CD14-positive monocyte (primary cell): ENCODE results near the gene RAI1. TPM values are rescaled to one million over a fixed set of nuclear protein-coding genes. Genes with fewer than 3 reads are reported as not detected.

Experiments
- DNase-seq, 3 donors: peaks; one replicate each; pipeline ENCODE4 v3.0.0-alpha.2; 2011 to 2022
- H2AFZ ChIP-seq: 2 replicates; pipeline ENCODE4 v1.6.0; 2012; ENCODE audit warnings: mild to moderate bottlenecking, low read depth, low read length, inconsistent platforms; ENCODE audit not compliant: insufficient read depth, poor library complexity, severe bottlenecking
- H3K27ac ChIP-seq, 2 donors: 1 replicate in 1 of 2; 2 replicates in 1 of 2; pipeline ENCODE4 v1.5.1; 2012 to 2013; ENCODE audit warnings: low read length in 2 of 2, control low read depth in 1 of 2, inconsistent platforms in 1 of 2, low read depth in 1 of 2, mild to moderate bottlenecking in 1 of 2
- H3K27me3 ChIP-seq, 2 donors: one replicate each; pipeline versions ENCODE4 v1.6.0 to v1.6.1; 2011 to 2013; ENCODE audit warnings: low read length in 2 of 2; ENCODE audit not compliant: control insufficient read depth in 2 of 2, insufficient read depth in 2 of 2
- H3K36me3 ChIP-seq, 2 donors: replicated peaks in 1 of 2; 1 replicate in 1 of 2; 2 replicates in 1 of 2; pipeline versions ENCODE4 v1.5.1 to v1.6.1; 2012 to 2013; ENCODE audit warnings: low read length in 2 of 2, control low read depth in 1 of 2, inconsistent platforms in 1 of 2, mild to moderate bottlenecking in 1 of 2; ENCODE audit not compliant: insufficient read depth in 2 of 2, control insufficient read depth in 1 of 2
- H3K4me1 ChIP-seq, 2 donors: 1 replicate in 1 of 2; 2 replicates in 1 of 2; pipeline versions ENCODE4 v1.5.1 to v1.6.1; 2012 to 2013; ENCODE audit warnings: low read length in 2 of 2, control low read depth in 1 of 2, inconsistent platforms in 1 of 2, mild to moderate bottlenecking in 1 of 2, moderate library complexity in 1 of 2; ENCODE audit not compliant: insufficient read depth in 2 of 2, control insufficient read depth in 1 of 2
- H3K4me2 ChIP-seq: replicated peaks from 2 replicates; pipeline ENCODE3; 2012; ENCODE audit warnings: low read length, moderate library complexity, mild to moderate bottlenecking; ENCODE audit not compliant: poor library complexity, severe bottlenecking; ENCODE audit errors: extremely low read depth
- H3K4me3 ChIP-seq, 3 experiments: fragments of 200-600 bp in 1 of 3; sonication (generic) in 1 of 3; replicated peaks in 1 of 3; 1 replicate in 2 of 3; 2 replicates in 1 of 3; pipeline ENCODE4 v1.5.1; 2011 to 2013; ENCODE audit warnings: low read length in 3 of 3, mild to moderate bottlenecking in 3 of 3, control low read depth in 2 of 3, low read depth in 2 of 3, inconsistent platforms in 1 of 3, moderate library complexity in 1 of 3
- H3K79me2 ChIP-seq: 2 replicates; pipeline ENCODE4 v1.6.0; 2012; ENCODE audit warnings: mild to moderate bottlenecking, control low read depth, inconsistent platforms, low read length, moderate library complexity; ENCODE audit not compliant: insufficient read depth
- H3K9ac ChIP-seq: 2 replicates; pipeline ENCODE4 v1.6.0; 2017; ENCODE audit warnings: low read length, mild to moderate bottlenecking; ENCODE audit not compliant: insufficient read depth, poor library complexity, severe bottlenecking
- H3K9me3 ChIP-seq, 2 donors: replicated peaks in 1 of 2; 1 replicate in 1 of 2; 2 replicates in 1 of 2; pipeline versions ENCODE4 v1.5.1 to v1.6.1; 2012 to 2013; ENCODE audit warnings: low read length in 2 of 2, control low read depth in 1 of 2; ENCODE audit not compliant: control insufficient read depth in 1 of 2, insufficient read depth in 1 of 2
- H4K20me1 ChIP-seq: 2 replicates; pipeline ENCODE4 v1.6.0; 2012; ENCODE audit warnings: mild to moderate bottlenecking, low read length, control low read depth, moderate library complexity; ENCODE audit not compliant: insufficient read depth
- H3K27ac Mint-ChIP-seq, 7 donors: one replicate each; pipeline ENCODE4 v1.8.0; 2020; ENCODE audit warnings: mild to moderate bottlenecking in 7 of 7, mixed read lengths in 7 of 7, moderate library complexity in 6 of 7, inconsistent platforms in 2 of 7
- H3K27me3 Mint-ChIP-seq, 3 donors: one replicate each; pipeline ENCODE4 v1.8.0; 2021 to 2022; ENCODE audit warnings: low read depth in 3 of 3, mild to moderate bottlenecking in 3 of 3, mixed read lengths in 3 of 3, moderate library complexity in 3 of 3, inconsistent platforms in 1 of 3
- H3K36me3 Mint-ChIP-seq, 2 donors: one replicate each; pipeline ENCODE4 v1.8.0; 2020; ENCODE audit warnings: mixed read lengths in 2 of 2, inconsistent platforms in 1 of 2, mild to moderate bottlenecking in 1 of 2
- H3K4me1 Mint-ChIP-seq: one replicate; pipeline ENCODE4 v1.8.0; 2020; ENCODE audit warnings: mild to moderate bottlenecking, mixed read lengths
- H3K4me3 Mint-ChIP-seq, 2 donors: one replicate each; pipeline ENCODE4 v1.8.0; 2020; ENCODE audit warnings: mild to moderate bottlenecking in 2 of 2, mixed read lengths in 2 of 2, moderate library complexity in 1 of 2
- H3K9me3 Mint-ChIP-seq, 7 donors: one replicate each; pipeline ENCODE4 v1.8.0; 2020 to 2022; ENCODE audit warnings: mixed read lengths in 7 of 7, mild to moderate bottlenecking in 6 of 7, moderate library complexity in 6 of 7, inconsistent platforms in 2 of 7
- WGBS: methylation state at CpG from one replicate; pipeline ENCODE4 v1.1.5; 2013; ENCODE audit warnings: missing lambda C conversion rate; ENCODE audit not compliant: insufficient coverage; 5-methylcytosine and 5-hydroxymethylcytosine counted together
- intact Hi-C, 2 donors: fragments of 100-400 bp; cut with micrococcal nuclease; formaldehyde crosslinking; loops; one replicate each; pipeline versions ENCODE4 v1.15.0 to v1.15.1; 2023
- polyA plus RNA-seq, 3 donors: library from polyadenylated mRNA; depleted of rRNA in 1 of 3; unstranded in 2 of 3; stranded (reverse) in 1 of 3; fragments of 300-500 nt in 2 of 3; fragments of >200 nt in 1 of 3; fragmentation: Illumina TruSeq in 2 of 3; gene quantifications; 1 replicate in 2 of 3; 2 replicates in 1 of 3; pipeline ENCODE4 v1.2.3, GENCODE V29; 2012 to 2021
- TF ChIP-seq, protein P1 (sequence below): fragments of 200-600 bp; IDR thresholded peaks from one replicate; pipeline ENCODE4 v1.8.0; 2022; ENCODE audit warnings: antibody characterized with exemption, mild to moderate bottlenecking

RAI1 gene
- polyA plus RNA-seq, 3 donors = 0.89 to 4.4 (median 1.5) TPM

DNA sequence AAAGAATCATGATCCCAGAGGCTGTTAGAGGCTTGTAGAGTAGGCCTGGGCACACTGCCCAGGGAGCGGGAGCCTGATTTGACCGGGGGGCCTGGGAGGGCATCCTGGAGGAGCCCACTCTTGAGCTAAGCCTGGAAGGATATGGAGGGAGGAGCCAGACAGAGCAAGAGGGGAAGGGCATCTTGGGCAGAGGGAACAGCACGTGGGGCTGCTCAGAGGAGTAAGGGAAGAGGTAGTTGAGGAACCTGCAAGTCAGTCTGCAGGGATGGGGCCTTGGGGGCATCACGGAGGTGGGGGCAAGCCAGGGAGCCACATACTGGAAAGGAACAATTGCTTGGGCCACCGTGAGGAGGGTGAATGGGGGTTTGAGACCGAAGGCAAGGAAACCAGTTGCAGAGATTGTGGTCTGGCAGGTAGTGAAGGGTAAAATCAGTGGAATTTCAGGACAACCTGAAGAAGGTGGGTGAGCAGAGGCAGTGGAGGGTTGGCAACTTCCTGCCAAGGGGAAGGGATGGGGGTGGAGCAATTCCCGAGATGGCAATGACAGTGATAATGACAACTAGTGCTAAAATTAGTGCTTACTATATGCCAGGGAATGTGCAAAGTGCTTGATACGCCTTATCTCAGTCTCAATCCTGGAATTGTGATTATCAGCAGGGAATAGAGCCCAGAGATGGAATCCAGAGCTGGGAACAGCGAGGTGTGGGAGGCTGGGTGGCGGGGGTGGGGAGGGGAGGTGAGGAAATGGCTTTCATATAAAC, 9.7 kb upstream of the RAI1 start:
- H3K36me3 ChIP-seq = no peaks in the 10 kb centered on the region
- H3K27ac ChIP-seq = no peak overlapping the region
- peaks cover 0 to 3% (median 0%) of the 10 kb centered on the region in 7 donors for H3K9me3 Mint-ChIP-seq
- peaks cover 18 to 21% of the 10 kb centered on the region in 2 donors for H3K4me1 ChIP-seq
- no peaks in the 10 kb centered on the region for H3K79me2 ChIP-seq
- H3K36me3 Mint-ChIP-seq = no peaks in the 10 kb centered on the region
- H3K4me1 Mint-ChIP-seq = peaks cover 27% of the 10 kb centered on the region
- TF ChIP-seq, protein P1, sequence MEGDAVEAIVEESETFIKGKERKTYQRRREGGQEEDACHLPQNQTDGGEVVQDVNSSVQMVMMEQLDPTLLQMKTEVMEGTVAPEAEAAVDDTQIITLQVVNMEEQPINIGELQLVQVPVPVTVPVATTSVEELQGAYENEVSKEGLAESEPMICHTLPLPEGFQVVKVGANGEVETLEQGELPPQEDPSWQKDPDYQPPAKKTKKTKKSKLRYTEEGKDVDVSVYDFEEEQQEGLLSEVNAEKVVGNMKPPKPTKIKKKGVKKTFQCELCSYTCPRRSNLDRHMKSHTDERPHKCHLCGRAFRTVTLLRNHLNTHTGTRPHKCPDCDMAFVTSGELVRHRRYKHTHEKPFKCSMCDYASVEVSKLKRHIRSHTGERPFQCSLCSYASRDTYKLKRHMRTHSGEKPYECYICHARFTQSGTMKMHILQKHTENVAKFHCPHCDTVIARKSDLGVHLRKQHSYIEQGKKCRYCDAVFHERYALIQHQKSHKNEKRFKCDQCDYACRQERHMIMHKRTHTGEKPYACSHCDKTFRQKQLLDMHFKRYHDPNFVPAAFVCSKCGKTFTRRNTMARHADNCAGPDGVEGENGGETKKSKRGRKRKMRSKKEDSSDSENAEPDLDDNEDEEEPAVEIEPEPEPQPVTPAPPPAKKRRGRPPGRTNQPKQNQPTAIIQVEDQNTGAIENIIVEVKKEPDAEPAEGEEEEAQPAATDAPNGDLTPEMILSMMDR = no peak
- no peaks in the 10 kb centered on the region for H3K27me3 ChIP-seq
- H3K27me3 Mint-ChIP-seq = peaks cover 1 to 16% (median 8%) of the 10 kb centered on the region in 3 donors
- intact Hi-C loops = no loop called here
- peak overlapping the region in 2 of 7 donors; percentile 7 to 11 for H3K27ac Mint-ChIP-seq
- no peak overlapping the region for H2AFZ ChIP-seq
- no peak overlapping the region for H3K4me3 Mint-ChIP-seq
- H4K20me1 ChIP-seq = no peaks in the 10 kb centered on the region
- WGBS = 85% methylated on average over 8 of the region's 10 CpGs
- DNase-seq = no peak
- peak overlapping the region; percentile 48 for H3K4me2 ChIP-seq
- H3K9ac ChIP-seq = no peak overlapping the region
- H3K4me3 ChIP-seq = no peak overlapping the region
- no peaks in the 10 kb centered on the region for H3K9me3 ChIP-seq

DNA sequence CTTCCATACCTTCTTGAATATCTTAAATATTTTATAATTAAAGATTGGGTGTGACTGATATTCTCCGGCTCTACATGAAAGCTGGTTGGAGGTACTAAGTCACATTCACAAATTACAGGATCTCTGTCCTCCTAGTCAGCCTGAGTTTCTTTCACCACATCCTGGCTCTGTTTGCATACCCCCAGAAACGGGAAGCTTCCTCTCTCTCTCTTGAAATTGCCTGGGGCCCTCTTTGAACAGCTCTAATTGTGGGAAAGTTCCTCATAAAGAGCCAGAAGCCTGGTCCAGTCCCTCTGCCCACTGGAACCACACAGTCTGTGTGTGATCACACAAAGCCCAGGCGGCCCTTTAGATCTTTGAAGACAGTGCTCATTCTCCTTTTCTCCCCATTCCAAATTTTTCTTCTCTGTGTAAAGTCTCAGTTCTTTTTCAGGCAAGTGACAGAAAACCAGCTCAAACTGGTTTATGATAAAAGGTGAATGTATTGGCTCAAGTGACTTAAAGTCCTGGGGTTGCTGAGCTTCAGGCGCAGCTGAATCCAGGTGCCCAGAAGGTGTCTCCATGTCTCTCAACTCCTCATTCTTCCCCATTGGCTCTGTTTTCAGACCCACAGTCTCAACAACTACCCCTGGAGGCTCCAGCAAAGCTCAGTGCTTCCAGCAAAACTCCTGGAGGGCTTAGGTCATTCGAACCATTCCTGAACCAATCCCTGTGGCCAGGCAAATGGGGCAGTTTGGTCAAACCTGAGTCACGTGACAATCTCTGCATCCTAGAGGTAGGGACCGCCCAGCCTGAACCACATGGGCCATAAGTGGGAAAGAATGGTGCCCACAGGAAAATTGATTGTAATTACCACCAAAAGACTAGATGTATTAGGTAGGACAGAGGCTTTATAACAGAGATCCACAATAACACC, 8.5 kb upstream of the RAI1 start:
- Histone ChIP-seq H3K9me3 (no peaks in the 10 kb centered on the region), H3K4me2 (peak overlapping the region; percentile 48), H2AFZ (no peak overlapping the region), H3K27ac (peak overlapping the region in 1 of 2 donors; percentile 17), H4K20me1 (no peaks in the 10 kb centered on the region), H3K9ac (no peak overlapping the region), H3K4me1 (peaks cover 19 to 23% of the 10 kb centered on the region in 2 donors), H3K27me3 (no peaks in the 10 kb centered on the region), H3K36me3 (no peaks in the 10 kb centered on the region), H3K79me2 (no peaks in the 10 kb centered on the region), H3K4me3 (peak overlapping the region in 1 of 3 experiments; percentile 39)
- TF ChIP-seq, protein P1 = no peak
- WGBS = 40% methylated on average over 2 of the region's 7 CpGs
- Mint-ChIP-seq H3K4me3 (peak overlapping the region in 1 of 2 donors; percentile 49), H3K27ac (peak overlapping the region in 6 of 7 donors; percentile 13 to 76 (median 36)), H3K4me1 (peaks cover 32% of the 10 kb centered on the region), H3K27me3 (peaks cover 1 to 16% (median 8%) of the 10 kb centered on the region in 3 donors), H3K36me3 (no peaks in the 10 kb centered on the region), H3K9me3 (peaks cover 0 to 3% (median 0%) of the 10 kb centered on the region in 7 donors)
- peak; percentile 69 to 74 (median 71) for DNase-seq
- intact Hi-C loops = no loop called here
